Duodenal mucosa (tissue), 2 donors: ENCODE results near the gene UTP15.

Experiments used
- H3K27ac ChIP-seq: one replicate; pipeline ENCODE4 v1.7.0; 2013; ENCODE audit warnings: low read depth, low read length
- H3K27me3 ChIP-seq, 2 donors: one replicate each; pipeline ENCODE4 v1.7.0; 2013; ENCODE audit warnings: low read length in 2 of 2, control low read depth in 1 of 2; ENCODE audit not compliant: insufficient read depth in 2 of 2, control insufficient read depth in 1 of 2
- H3K36me3 ChIP-seq, 2 donors: one replicate each; pipeline ENCODE4 v1.7.0; 2013; ENCODE audit warnings: low read length in 2 of 2, control low read depth in 1 of 2; ENCODE audit not compliant: insufficient read depth in 2 of 2, control insufficient read depth in 1 of 2
- H3K4me1 ChIP-seq, 2 donors: one replicate each; pipeline ENCODE4 v1.7.0; 2013; ENCODE audit warnings: low read length in 2 of 2, control low read depth in 1 of 2; ENCODE audit not compliant: insufficient read depth in 2 of 2, control insufficient read depth in 1 of 2
- H3K4me3 ChIP-seq, 2 donors: one replicate each; pipeline ENCODE4 v1.7.0; 2013; ENCODE audit warnings: low read length in 2 of 2, low read depth in 1 of 2
- H3K9ac ChIP-seq, 2 donors: one replicate each; pipeline ENCODE4 v1.7.0; 2013; ENCODE audit warnings: low read length in 2 of 2, low read depth in 1 of 2
- H3K9me3 ChIP-seq, 2 donors: one replicate each; pipeline ENCODE4 v1.7.0; 2013; ENCODE audit warnings: low read length in 2 of 2, control low read depth in 1 of 2; ENCODE audit not compliant: control insufficient read depth in 1 of 2

UTP15 gene

GRCh38 chr5:73630765-73631164 is 65.2 kb downstream of the UTP15 start:
- Histone ChIP-seq H3K4me3 (no peak overlapping the region), H3K27me3 (peaks cover 0 to 3% of the 10 kb centered on the region in 2 donors), H3K27ac (no peak overlapping the region), H3K9me3 (no peaks in the 10 kb centered on the region), H3K36me3 (no peaks in the 10 kb centered on the region), H3K9ac (no peak overlapping the region), H3K4me1 (peaks cover 5 to 13% of the 10 kb centered on the region in 2 donors)

- Histone ChIP-seq H3K9me3 (no peaks in the 10 kb centered on the region), H3K27ac (no peak overlapping the region), H3K27me3 (peaks cover 0 to 3% of the 10 kb centered on the region in 2 donors), H3K4me3 (no peak overlapping the region), H3K4me1 (peaks cover 4 to 12% of the 10 kb centered on the region in 2 donors), H3K9ac (no peak overlapping the region), H3K36me3 (no peaks in the 10 kb centered on the region)
Observed at GRCh38 chr5:73631500-73631899, 66.0 kb downstream of the UTP15 start.
